Right lung (tissue), 5 donors: Measurements from ENCODE around the gene UPP1. TPM values are rescaled to one million over a fixed set of nuclear protein-coding genes. Genes with fewer than 3 reads are reported as not detected.

Experiments used
- DNase-seq, 2 donors: peaks; one replicate each; pipeline ENCODE4 v3.0.0-alpha.2; 2013
- polyA plus RNA-seq, 5 donors: library from polyadenylated mRNA; unstranded; fragments of 120-200 nt; gene quantifications; one replicate each; pipeline versions ENCODE4 v1.2.1 to v1.2.3, GENCODE V29; 2013; ENCODE audit warnings: inconsistent platforms in 1 of 5, low replicate concordance in 1 of 5; ENCODE audit not compliant: insufficient read length in 5 of 5, insufficient read depth in 1 of 5

The UPP1 gene
- polyA plus RNA-seq, 5 donors, result 8.5 to 10.9 (median 10.0) TPM

DNA sequence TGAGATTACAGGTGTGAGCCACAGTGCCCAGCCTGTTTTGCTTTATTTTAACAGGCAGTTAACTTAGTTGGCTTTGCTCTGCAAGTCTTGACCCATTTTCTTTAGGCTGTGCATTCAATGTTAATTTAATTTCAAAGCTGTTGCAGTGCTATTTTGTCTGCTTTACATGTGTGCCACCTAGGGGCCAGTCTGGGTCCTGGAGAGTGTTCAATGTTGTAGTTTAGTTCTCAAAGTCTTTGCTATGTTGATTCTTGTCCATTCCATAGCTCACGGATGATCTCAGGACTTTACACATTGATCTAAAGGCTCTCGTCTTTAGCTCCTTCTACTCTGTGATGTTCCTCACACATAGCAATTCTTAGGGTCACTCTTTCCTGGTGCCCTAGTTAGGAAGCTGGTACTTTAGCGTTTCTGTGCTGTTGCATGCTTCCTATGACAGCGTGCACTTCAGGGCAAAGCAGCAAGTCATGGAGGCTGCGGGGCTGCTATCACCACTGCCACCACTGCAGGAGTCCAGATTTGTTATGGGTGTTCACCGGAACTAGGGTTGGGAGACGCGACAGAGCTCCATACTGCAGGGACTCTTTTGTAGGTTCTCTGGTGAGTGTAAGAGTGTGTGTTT lies 65.8 kb downstream of the UPP1 start:
- peak in 1 of 2 donors; percentile 2 for DNase-seq

Other genes with a start within 250 kb of the UPP1 start
- gene PKD1L1, start 140.8 kb upstream of the UPP1 start, polyA plus RNA-seq, result under 1 TPM; 0.20 to 0.54 (median 0.28) TPM
- gene HUS1, start 109.7 kb upstream of the UPP1 start, polyA plus RNA-seq, result 10 to 100 TPM; 18.4 to 31.2 (median 28.9) TPM
- under 1 TPM in 4 of 5 donors, not detected in 1; 0.25 to 0.53 (median 0.33) TPM for gene SUN3, start 60.2 kb upstream of the UPP1 start, polyA plus RNA-seq
- 1 to 10 TPM; 1.4 to 4.4 (median 2.7) TPM for gene C7orf57, start 53.7 kb upstream of the UPP1 start, polyA plus RNA-seq
- 1 to 10 TPM in 4 of 5 donors, under 1 TPM in 1; 0.64 to 2.2 (median 1.4) TPM for gene ABCA13, start 82.2 kb downstream of the UPP1 start, polyA plus RNA-seq